ENCODE data around the gene APRT.
"Not testable (repeated sequence)": the region's sequence is repeated elsewhere in the genome, so short reads cannot be mapped to it uniquely, and the experiment has no call there.

Gene APRT

GRCh38 chr16:88806491-88807111 is 5.1 kb downstream of the APRT start:
- no peak for DNase-seq

GRCh38 chr16:88805887-88806393 is 5.8 kb downstream of the APRT start:
- no peak for DNase-seq

GRCh38 chr16:88805340-88805715 is 6.4 kb downstream of the APRT start:
- DNase-seq = no peak

DNA sequence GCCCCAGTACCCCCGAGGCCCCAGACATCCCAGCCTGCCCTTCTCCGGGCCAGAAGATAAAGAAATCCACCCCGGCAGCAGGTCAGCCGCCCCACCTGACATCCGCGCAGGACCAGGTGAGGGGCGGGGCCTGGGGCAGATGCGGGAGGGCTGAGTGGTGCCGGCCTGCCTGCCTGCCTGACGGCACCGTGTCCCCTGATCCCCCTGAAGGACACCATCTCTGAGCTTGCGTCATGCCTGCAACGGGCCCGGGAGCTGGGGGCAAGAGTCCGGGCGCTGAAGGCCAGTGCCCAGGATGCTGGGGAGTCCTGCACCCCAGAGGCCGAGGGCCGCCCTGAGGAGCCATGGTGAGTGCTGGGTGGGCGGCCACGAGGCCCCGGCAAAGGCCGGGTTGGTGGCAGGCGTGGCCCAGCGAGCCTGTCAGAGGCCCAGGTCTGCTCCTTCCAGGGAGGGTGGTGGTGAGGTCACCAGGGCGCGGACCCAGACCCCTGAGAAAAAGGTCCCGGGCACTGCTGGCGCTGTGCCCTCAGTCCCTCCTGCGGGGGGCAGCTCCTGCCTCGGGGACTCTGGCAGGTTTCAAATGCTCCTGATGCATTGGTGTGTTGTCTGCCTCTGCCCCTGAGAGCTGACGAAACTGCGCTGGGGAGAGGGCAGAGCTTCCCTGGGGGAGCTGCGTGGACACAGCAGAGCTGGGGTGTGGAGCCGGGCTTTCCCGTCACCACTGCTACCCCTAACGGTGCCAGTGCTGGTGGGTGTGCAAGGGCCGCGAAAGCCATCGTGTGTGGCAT is 7.0 kb downstream of the APRT start:
- DNase-seq = peak; percentile 91

DNA sequence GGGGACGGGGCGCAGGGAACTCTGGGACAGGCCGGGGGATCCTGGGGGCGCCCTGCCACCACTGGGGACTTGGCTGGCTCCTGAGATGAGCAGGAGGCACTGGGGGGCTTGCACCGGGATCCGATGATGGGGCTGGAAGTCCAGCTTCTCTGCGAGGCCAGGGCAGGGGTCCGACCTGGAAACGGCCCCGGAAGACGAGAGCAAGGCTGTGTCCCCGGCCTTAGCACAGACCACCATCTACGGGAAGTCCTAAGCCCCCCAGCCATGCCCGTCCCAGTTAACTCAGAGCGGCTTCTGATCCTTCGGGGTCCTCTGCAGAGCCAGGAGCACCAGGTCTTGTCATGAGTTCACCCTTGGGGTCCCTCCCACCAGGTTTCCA is 7.6 kb downstream of the APRT start:
- DNase-seq = no peak

DNA sequence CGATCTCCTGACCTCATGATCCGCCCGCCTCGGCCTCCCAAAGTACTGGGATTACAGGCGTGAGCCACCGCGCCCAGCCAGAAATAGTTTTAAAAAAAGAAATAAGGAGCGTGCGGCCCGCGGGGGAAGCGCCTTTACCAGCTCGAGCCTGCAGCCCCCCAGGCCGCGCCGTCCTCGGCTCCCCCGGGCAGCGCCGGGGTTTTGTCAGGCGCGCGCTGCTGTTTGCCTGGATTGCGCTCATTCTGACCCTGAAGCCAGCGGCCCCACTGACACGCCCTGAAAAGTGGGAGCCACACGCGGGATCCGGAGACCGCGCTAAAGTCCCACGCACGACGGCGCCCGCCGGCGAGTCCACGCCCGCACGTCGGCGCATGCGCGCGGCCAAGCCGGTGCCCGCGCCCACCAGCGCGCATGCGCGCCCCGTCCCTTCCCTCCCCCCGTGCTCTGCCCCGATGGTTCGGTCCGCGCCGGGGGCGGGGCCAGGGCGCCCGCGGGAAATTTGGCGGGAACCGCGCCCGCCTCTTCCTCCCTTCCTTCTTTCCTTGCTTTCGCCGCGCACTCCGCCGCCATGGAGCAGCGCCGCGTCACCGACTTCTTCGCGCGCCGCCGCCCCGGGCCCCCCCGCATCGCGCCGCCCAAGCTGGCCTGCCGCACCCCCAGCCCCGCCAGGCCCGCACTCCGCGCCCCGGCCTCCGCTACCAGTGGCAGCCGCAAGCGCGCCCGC is 8.3 kb downstream of the APRT start, which contains the start of gene CDT1:
Gene CDT1 (plus strand): TSS at position 526 of the 724 bp plus-strand sequence. CDS start 43 bp downstream, at position 569.
- DNase-seq = peak; percentile 100

- DNase-seq = no peak
Observed at GRCh38 chr16:88800277-88800592, 11.5 kb downstream of the APRT start.

- no peak for DNase-seq
Observed at GRCh38 chr16:88799569-88800276, 12.0 kb downstream of the APRT start.

DNA sequence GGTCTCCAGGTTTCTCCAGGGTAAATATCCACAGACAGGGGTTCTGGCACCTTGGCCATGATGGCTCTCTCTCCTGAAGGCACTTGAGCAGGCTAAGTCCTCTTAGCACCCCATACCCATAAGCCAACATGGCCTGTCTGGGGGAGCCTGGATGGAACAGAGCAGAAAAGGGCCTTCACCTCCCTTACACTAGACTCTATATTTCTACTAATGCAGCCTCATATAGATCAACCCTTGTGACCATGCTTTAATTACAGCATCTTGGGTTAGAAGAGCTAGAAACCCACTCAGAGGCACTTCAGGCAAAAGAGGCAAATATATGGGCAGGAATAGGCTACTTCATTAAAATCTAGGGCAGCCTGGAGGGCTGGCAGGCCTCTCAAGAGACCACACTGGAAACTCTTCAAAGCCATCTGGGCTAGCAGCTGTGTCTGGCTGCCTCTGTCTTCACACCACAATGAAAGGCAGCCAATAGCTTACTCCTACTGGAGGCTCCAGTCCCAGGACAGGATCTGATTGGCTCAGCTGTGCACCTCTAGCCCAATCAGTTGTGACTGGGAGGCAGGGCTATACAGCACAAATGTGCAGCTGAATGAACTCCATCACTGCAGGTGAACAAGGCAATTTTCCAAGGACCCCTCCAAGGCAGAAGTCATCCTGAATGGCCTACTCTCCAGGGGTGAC is 12.8 kb downstream of the APRT start:
- no peak for DNase-seq

DNA sequence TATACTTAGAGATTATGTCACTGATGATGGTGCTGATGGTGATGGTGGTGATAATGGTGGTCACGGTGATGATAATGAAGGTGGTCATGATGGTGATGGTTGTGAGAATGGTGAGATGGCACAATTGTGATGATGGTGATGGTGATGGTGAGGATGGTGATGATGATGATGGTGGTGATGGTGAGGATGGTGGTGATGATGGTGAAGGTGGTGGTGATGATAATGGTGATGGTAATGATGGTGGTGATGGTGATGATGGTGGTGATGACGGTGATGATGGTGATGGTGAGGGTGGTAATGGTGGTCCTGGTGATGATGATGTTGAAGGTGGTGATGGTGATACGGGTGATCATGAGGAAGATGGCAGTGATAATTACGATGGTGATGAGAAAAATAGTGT is 13.7 kb downstream of the APRT start:
- DNase-seq = no peak

DNA sequence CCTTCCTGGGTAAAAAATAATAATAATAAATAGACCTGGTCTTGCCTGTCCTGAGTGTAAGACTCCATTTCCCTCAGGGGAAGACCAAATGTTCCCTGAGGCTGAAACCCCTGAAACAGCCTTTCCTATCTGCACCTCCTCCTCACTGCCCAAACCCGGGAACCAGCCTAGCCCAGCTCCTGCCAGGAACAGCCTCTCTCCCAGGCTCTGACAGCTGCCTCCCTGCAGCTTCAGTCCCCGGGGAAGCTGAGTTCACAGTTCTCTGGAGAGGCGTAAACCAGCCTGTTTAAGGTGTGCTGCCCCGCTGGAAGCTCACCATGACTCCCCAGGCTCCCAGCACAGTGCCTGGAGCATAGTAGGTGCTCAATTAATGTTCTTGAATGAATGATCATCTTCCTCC is 15.4 kb downstream of the APRT start:
- DNase-seq = no peak

DNA sequence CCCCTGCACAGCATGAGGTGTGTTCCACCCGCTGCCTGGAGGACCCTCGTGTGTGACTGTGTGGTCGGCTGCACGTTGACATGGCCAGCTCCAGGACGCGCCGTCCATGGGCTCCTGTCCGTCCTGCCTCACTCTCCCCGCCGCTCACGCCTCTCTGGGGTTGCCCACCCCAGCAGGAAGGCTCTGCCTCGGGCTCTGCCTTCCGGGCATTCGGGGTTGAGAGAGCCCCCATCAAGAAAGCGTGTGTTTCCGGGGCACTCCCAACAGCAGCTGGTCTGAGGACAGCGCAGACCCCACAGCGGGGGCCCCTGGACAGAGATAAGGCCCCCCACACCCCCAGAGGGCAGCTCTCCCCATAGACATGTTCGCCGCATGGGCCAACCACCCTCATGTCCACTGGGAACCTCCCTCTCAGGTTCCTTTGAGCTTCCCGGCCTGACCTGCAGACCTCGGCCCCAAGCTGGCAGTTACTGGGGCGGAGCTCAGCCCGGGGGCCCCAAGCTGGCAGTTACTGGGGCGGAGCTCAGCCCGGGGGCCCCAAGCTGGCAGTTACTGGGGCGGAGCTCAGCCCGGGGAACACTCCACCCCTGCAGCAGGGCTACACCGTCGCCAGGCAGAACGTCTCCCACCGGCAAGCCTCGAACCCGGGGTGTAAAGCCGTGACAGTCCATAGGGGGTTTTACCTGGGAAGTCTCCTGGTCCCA is 18.3 kb downstream of the APRT start:
- no peak for DNase-seq

- DNase-seq = no peak
Observed at GRCh38 chr16:88792668-88793250, 19.0 kb downstream of the APRT start.

GRCh38 chr16:88792078-88792550 is 19.6 kb downstream of the APRT start:
- no peak for DNase-seq

- DNase-seq = no peak
Observed at GRCh38 chr16:88790312-88791211, 21.2 kb downstream of the APRT start.

DNA sequence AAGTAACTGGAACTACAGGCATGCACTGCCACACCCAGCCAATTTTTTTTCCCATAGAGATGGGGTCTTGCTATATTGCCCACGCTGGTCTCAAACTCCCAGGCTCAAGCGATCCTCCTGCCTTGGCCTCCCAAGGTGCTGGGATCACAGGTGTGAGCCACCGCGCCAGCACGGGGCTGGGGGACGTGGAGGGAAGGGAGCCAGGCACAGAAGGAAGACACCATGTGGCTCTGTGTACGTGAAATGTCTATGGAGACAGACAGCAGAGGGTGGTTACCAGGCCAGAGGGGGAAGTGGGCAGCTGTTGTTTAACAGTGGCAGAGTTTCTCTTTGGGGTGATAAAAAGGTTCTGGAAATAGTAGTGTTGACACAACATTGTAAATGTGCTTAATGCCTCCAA is 22.1 kb downstream of the APRT start:
- no peak for DNase-seq

DNA sequence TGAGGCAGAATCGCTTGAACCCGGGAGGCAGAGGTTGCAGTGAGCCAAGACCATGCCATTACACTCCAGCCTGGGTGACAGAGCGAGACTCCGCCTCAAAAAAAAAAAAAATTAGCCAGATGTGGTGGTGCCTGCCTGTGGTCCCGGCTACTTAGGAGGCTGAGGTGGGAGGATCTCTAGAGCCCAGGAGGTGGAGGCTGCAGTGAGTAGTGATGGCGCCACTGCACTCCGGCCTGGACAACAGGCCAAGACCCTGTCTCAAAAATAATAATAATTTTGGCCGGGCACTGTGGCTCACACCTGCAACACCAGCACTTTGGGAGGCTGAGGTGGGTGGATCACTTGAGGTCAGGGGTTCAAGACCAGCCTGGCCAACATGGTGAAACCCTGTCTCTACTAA is 23.0 kb downstream of the APRT start:
- DNase-seq = not testable (repeated sequence)

DNA sequence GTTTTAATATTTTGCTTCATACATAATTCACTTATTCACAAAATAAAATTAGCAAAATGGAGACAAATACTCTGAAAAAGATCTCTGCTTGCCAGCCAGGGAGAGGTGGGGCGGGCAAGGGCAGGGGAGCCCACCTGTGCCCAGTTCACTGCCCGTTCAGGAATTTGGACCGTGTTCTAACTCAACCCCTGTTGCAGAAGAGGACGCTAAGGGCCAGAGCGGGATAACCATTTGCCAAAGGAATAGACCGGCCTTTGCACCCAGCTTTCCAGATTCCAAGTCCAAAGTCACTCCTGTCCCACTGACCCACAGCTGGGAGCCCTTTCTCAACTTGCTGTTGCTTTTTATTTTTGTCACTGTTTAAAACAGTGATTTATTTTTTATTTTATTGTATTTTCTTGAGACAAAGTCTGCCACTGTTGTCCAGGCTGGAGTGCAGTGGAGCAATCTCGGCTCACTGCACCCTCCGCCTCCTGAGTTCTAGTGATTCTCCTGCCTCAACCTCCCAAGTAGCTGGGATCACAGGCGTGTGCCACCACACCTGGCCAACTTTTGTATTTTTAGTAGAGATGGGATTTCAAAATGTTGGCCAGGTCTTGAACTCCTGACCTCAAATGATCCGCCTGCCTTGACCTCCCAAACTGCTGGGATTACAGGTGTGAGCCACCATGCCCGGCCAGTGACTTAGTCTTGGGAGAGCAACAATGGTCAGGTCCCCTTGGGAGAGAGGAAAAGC is 24.0 kb downstream of the APRT start:
- no peak for DNase-seq

DNA sequence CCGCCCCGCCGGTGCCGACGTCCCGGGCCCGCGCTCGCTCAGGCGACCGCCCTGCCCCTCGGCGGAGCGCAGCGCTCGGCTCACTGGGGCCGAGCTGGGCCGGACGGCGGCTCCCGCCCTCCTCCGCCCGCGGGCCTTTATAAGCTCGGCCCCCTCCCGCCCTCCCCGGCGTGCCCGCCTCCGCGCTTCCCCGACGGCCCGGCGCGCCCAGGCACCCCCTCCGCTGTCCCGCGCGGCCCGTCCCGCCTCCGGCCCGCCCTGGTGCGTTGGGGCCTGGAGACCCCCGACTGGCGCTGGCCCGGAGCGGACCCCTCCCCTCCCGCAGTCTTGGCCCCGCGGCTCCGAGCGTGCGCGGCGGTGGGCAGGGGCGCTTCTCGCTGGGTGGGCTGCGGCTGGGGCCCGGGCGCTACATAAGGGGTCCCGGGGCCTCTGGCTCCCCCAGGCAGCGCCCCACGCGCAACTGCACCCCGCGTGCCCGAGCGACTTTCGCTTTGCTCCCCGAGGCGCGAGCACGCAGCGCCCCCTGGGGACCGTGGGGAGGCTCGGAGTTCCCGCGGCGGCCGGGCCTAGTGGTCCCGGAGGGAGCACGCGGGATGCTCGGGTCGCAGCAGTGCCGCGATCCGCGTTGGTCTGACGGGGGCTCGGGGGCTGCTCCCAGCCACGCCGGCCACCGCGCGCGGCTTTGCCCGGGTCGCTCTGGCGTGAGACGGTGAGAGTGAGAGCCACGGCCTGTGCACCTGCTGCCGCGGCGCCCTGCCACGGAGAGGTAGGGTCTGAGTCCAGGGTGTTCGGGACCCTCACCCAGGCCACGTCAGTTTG is 26.4 kb downstream of the APRT start, which contains the start of gene PIEZO1:
Gene PIEZO1 (minus strand): TSS at position 115 of the 819 bp plus-strand sequence. CDS start 256 bp downstream, outside the sequence.
- DNase-seq = peak; percentile 91

Data from 8988T (cell line).